SKM-1 treated with dmso at 0.1 percent for 144 hours (cell line): Measurements from ENCODE around the gene CD300LF.

Source experiments
- DNase-seq: peaks from one replicate; lab custom pipeline; 2025; ENCODE audit not compliant: unreplicated experiment; lab: John Stamatoyannopoulos, UW

The CD300LF gene

DNA sequence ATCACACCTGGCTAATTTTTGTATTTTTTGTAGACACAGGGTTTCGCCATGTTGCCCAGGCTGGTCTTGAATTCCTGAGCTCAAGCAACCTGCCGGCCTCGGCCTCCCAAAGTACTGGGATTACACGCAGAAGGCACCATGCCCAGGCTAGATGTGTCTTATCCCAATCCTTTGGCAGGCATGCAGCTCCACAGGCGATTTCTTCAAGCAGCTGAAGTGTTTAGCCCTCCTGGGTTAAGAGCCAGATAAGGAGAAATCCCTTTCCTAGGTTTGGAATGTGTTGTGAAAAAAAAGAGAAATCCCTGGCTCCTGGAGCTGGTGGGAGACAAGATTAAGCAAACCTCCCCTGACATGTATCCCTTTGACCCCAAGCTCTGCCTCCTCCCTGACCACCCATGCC is 33.7 kb upstream of the CD300LF start:
- no peak for DNase-seq

DNA sequence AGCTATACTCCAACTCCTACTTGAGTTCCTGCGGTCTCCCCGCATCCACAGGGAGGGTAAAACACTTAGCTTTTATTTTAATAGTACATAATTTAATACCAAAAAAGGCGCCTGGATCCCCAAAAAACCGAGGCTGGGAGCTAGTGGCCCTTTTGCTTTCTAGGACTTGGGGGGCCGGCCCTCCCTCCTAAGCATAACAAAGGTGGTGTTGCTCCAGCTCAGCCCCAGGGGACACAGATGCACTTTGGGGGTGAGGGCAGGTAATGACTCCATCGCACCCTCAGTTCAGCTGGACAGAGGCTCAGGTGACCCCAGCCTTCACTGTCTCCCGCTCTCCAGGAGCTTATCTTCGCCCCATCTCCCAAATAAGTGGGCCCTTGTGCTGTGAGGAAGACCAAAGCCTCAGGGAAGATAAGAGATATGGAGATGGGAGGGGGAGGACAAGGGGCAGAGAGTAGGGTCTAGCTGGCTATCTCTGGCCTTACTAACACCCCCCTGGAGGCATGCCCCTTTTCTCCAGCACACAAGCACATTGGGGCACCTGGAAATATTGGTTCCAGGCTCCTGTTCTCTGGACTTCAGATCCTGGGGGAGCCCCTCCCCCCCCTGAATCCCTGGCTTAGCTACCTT is 32.9 kb upstream of the CD300LF start:
- DNase-seq: no peak

DNA sequence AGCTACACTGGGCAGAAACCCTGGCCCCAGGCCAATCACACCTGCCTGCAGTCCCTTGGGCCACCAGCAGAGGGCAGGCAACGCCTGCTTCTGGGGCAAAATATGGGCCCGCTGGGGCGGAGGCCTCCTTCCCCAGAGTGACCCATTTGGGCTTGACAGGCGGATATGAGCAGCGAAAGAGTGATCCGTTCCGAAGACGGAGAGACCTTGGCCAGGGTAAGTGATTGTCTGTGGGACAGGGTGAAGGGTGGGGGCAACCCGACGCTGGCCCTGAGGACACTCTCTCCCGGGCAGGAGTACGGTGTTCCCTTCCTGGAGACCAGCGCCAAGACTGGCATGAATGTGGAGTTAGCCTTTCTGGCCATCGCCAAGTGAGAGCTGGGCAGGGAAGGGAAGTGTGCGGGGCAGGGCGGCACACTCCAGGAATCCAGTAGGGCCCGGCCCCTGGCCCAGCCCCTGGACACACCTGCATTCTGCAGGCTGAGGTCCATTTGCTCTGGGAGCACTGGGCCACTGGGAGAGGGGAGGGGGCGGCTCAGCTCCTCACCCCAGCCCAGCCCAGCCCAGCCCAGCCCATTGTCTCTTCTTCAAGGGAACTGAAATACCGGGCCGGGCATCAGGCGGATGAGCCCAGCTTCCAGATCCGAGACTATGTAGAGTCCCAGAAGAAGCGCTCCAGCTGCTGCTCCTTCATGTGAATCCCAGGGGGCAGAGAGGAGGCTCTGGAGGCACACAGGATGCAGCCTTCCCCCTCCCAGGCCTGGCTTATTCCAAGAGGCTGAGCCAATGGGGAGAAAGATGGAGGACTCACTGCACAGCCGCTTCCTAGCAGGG is 32.2 kb upstream of the CD300LF start:
- peak; percentile 25 for DNase-seq

DNA sequence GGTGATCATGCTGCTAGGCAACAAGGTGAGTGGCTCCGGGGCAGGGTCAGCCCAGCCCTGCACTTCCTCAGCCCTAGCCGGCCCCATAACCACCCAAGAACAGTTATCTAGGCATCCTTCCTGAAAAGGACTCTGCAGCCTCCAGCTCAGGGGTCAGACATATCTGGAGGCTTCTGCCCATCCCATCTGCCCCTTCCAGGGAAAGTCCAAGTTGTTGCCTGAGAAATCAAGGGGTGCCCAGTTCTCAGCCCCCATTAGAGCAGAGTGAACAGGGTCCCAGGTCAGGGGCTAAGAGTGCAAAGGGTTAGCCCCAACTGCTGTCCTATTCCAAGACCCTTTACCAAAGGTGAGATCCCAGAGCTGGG is 31.6 kb upstream of the CD300LF start:
- no peak for DNase-seq

DNA sequence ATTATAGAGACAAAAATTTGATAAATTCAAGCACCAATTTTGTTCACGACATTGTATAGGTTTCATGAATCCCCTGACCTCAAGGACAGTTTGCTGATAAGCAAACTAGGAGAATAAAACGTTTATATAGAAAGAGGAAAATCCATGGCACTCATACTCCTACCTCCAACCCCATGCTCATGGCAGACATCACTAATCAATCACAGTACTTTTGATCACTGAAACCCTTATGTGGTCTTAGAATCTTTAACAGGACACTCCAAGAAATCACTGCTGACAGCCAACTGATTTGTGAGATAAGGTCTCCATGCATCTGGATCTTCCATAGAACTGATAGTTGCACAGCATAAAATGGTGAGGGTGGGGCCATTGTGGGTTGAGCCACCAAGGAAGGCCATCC is 31.0 kb upstream of the CD300LF start:
- DNase-seq: no peak

DNA sequence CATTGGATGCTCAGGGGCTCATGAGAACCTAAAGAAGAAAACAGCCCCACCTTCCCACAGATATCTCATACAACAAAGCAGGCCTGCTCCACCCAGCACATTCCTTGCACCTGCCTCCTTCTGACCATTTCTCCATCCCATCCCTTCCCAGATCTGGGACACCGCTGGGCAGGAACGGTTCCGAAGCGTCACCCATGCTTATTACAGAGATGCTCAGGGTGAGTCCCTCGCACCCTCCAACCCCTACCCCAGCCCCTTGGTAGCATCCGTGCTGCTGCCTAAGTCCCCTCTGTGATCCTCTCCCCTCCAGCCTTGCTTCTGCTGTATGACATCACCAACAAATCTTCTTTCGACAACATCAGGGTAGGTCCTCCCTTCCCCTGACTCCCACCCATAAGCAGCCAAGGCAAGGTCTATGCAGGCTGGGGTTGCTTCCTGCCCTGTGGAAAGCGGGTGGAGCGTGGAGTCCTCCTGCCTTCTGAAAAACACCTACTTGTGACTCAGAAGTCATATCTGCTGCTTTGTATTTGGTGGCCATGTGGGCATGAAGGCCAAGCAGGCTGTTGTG is 30.3 kb upstream of the CD300LF start:
- no peak for DNase-seq

DNA sequence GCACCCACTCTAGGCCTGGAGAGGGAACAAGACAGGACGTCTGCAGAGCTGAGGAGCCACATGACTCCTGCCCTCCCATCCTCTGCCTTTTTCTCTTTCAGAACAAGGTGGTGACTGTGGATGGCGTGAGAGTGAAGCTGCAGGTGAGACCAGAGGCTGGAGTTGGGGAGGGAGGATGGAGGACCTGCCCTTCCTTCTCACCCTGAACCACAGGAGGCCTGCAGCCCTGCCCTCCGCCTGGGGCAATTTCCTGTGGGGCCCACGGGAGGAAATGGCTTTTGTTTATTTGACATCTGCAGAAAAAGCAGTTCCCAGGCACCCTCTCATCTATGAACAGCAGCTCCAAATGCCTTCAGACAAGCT is 29.4 kb upstream of the CD300LF start:
- peak; percentile 81 for DNase-seq

DNA sequence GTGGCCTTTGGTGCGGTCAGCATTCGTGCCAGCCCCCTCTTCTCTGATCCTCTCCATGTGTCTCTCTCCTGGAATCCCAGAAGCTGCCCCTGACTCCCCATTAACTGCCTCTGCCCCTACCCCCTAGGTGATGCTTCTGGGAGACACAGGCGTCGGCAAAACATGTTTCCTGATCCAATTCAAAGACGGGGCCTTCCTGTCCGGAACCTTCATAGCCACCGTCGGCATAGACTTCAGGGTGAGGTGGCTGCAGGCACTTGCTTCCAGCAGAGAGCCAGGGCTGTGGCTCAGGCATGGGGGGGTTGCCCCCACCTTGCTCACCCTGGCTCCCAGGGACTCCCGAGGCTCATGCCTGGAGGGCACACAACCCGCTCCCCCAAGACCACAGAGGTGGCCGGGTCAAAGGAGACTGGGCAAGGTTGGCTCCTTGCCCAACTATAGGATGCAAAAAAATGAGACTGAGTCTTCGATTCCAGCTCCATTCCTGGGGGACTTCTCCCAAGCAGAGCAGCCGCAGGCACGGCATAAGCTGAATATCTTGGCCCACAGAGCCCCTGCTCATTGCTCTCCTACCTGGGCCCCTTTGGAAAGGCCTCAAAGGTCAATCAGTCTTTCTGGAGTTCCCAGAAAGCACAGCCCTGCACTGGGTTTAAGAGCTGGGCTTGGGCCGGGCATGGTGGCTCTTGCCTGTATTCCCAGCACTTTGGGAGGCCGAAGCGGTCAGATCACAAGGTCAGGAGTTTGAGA is 28.1 kb upstream of the CD300LF start:
- no peak for DNase-seq

DNA sequence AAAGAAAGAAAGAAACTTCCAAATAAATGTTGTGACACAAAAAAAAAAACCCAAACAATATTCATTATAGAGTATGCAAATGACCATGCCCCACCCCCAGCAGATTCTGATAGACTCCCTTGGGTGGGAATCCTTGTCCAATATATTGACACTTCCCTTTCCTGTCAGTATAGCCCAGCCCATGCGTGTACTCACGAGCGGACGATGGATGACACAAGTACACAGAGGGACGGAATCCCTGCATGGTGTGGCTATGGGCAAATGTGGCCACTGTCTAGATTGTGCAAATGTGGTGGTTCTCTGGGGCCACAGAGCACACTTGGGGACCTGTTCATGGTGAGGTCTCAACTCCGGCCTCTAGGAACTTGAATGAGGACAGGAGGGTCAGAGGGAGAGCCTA is 27.4 kb upstream of the CD300LF start:
- no peak for DNase-seq

DNA sequence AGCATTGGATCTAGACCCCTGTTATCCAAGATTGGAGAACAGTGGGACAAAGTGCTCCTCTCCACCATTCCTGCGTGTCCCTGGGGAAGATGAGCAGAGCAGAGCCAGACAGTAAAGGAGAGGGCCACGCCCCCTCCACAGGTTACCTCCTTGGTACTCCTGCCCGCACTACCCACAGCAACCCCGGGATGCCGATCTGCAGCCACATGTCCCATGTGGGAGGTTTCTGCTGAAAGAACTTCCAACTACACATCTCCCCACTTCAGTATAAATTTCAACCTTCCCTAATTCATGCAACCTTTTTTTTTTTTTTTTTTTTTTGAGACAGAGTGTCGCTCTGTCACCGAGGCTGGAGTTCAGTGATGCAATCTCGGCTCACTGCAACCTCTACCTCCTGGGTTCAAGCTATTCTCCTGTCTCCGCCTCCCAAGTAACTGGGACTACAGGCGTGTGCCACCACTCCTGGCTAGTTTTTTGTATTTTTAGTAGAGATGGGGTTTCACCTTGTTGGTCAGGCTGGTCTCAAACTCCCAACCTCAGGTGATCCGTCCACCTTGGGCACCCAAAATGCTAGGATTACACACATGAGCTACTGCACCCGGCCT is 26.6 kb upstream of the CD300LF start:
- no peak for DNase-seq

DNA sequence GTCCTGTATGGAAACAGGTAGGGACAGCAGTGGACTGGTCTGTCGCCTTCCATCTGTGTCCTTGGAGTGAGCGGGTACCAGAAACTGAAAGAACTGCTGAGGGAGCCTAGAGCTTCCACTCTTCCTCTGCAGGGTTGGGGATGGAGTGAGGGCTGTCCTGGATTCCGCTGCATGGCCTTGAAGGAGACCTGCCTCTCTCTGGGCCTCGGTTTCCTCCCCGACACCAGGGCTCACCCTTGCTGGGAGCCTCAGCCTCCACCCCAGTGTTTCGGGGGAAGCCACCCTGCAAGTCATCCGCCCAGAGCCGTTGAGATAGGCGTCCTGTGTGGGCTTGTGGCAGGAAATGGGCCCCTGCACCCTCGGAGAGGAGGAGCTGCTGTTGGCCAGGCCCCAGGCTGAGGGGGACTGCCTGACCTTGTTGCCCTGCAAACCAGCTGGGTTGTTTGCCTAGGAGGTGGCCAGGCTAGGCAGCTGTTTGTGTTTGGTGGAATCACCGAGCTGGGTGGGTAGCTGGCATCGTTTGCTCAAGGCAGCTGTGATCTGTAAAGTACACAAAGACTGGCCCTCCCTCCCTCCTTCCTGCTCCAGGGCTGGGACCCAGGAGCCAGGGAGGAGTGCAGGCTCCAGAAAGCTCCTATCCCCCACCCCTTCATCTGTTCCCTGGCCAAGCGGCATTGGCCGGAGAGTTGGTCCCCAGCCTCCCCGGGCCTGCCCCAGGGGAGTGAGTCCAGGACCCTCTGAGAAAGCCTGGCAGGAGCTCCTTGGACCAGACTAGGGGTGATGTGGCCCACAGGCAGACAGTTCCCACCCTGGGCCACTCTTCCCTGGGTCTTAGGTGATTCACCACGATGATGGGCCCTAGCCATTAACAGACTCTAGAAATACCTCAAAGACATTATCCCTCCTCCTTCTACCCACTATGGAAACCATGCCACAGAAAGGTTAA is 25.6 kb upstream of the CD300LF start:
- peak; percentile 39 for DNase-seq

DNA sequence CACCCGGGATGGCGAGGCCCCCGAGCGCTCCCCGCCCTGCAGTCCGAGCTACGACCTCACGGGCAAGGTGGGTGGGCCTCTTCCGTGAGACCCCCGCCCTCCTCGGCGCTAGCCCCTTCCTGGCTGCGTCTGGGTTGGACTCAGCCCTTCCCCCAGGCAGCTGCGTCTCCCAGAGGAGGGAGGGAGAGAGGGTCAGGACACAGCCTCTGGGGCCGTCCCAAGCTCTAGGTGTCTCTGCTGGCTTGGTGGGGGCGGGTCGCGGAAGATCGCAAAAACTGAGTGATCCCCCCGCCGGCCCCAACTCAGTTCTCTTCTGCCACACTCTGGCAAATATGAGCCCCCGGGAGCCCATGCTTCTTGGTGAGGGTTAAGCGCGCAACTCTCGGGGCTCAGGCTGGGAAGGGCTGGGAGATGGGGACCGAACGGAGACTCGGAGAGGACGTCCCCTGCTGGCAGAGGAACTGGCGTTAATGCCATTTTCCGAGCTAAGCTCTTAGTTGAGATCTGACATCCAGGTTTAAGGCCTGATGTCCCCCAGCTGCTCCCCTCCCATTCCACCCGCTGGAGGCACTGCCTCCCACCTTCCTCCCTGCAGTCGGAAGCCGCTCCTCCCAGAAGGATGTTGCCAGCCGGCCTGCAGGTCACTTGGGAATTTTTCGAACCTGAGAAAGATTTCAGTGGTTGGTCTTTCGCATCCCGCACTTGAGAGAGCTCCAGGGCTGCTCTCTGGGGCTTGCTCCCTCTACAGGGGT is 24.8 kb upstream of the CD300LF start:
- DNase-seq: peak; percentile 33

DNA sequence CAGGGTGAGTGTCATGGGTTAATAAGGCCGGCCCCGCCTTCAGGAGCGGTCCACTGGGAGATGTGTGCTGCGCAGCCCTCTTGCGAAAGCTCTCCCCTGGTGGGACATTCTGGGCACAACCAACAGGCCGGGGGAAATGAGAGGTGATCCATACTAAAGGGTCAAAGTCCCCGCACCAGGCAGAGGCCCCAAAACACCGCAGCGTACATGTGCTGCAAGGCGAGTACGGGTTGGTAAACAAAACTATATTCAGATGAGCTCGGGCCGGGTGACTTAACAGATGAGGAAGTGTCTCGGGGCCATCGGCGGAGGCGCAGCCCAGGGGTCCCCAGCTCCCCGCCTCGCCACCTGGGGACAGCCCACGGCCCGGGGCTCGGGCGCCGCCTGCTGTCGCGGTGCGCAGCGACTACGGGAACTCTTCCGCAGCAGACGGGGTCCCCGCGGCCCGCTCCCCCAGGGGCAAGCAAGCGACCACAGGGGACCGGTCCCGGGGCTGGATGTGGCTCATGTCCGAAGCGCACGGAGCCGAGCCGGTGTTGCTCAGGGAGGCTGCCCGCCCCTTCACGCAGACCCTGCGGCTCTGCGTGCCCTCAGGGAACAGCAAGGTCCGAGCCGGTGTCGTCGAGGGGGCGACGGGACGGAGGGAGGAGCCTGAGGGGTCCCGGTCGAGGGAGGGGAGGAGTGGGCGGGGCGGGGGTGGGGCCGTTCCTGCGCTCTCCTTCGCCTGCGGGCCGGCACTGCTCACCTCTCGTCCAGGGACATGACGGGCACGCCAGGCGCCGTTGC is 24.0 kb upstream of the CD300LF start, which contains the start of gene RAB37:
TSS of gene RAB37 (plus strand) at position 744 of the 786 bp plus-strand sequence. CDS start at position 761, 17 bp downstream.
- DNase-seq: peak; percentile 87

DNA sequence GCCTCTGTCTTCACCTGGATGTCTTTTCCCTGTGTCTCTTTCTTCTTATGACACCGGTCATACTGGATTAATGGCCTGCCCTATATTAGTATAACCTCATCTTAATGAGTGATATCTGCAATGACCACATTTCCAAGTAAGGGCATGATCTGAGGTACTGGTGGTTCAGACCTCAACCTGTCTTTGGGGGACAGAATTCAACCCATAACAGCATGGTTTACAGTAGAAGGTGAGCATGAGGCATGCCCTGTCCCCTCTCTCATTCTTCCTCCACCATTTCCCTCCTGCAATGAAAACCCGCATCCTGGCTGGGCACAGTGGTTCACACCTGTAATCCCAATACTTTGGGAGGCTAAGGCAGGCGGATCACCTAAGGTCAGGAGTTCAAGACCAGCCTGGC is 21.5 kb upstream of the CD300LF start:
- DNase-seq: no peak

DNA sequence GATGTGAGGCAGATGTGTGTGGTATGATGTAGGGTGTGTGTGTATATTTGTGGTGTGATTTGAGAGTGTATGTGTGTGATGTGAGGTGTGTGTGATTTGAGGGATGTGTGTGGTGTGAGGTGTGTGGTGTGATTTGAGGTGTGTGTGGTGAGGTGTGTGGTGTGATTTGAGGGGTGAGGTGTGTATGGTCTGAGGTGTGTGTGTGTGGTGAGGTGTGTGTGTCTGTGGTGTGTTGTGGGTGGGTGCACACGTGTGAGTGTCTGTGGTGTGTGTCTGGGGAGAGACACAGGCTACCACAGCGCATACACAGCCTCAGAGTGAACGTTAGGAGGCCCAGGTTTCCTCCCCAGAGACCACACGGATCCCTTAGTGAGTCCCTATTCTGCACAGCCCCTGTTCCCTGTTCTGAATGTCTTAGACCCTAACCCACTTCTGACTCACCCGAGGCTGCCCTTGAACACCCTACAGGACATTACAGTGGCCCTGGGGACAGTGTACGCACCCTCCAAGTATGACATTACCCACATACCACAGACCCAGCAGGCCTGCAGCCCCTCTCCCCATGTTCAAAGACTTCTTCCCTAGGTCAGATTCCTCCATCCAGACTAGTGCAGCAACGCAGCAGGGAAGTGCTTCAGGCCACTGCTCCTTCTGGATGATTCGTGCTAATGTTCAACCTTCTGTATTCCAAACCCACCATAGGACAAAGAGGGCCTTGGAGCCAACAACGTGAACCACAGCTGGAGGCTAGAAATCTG is 20.8 kb upstream of the CD300LF start:
- DNase-seq: no peak

DNA sequence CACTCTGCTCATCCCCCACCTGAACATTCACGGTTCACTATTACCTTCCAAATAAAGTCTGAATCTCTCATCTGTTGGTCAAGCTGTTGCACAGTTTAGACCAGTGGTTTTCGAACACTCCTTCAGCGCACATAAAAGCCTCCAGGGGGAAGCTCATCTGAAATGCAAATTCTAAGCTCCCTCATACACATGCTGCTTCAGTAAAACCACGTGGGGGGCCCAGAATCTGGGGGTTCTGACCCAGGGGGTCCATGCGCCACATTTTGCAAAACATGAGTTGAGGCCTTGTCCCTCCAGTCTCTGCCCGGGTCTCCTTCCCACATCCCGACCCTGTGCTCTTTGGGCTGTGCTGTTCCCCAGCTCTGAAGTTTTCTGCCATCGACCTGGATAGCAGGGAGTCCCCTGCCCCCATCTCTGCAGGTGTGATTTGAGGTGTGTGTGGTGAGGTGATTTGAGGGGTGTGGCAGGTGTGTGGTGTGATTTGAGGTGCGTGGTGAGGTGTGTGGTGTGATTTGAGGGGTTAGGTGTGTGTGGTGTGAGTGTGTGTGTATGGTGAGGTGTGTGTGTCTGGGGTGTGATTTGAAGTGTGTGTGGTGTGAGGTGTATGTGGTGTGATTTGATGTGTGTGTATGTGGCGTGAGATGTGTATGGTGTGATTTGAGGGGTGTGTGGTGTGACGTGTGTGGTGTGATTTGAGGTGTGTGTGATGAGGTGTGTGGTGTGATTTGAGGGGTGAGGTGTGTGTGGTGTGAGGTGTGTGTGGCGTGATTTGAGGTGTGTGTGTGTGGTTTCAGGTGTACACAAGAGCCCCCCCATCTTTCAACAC is 19.5 kb upstream of the CD300LF start:
- DNase-seq: no peak

DNA sequence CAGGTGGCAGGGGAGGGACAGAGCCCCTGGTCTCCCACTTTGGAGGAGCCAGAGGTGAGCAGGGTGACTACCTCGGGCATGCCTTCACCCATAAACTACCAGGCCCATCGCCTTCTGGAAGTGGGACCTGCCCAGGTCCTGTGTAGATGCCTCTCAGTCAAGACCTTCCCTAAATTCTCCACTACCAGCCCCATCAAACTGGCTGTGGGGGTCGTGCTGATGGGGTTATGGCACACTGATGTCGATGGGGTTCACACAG is 18.6 kb upstream of the CD300LF start:
- DNase-seq: no peak
